HG03354 (cell line): Measurements from ENCODE around the gene TSEN34.
"Not testable (repeated sequence)": the region's sequence is repeated elsewhere in the genome, so short reads cannot be mapped to it uniquely, and the experiment has no call there.

ENCODE experiments used
- ATAC-seq: cut with Tn5 transposase; IDR thresholded peaks from one replicate; pipeline ENCODE4 v1.9.1; 2021; ENCODE audit warnings: mild to moderate bottlenecking; ENCODE audit not compliant: unreplicated experiment, poor library complexity, severe bottlenecking

Gene TSEN34

GRCh38 chr19:54224619-54225018 lies 33.5 kb downstream of the TSEN34 start:
- not testable (repeated sequence) for ATAC-seq

GRCh38 chr19:54229146-54229545 lies 38.0 kb downstream of the TSEN34 start:
- no peak for ATAC-seq

GRCh38 chr19:54230031-54230430 lies 38.9 kb downstream of the TSEN34 start:
- ATAC-seq, result no peak

- ATAC-seq, result no peak
Observed at GRCh38 chr19:54231077-54231931, 40.2 kb downstream of the TSEN34 start.

GRCh38 chr19:54233941-54234340 lies 42.8 kb downstream of the TSEN34 start:
- no peak for ATAC-seq

GRCh38 chr19:54239491-54240371 lies 48.6 kb downstream of the TSEN34 start:
- not testable (repeated sequence) for ATAC-seq

- ATAC-seq, result not testable (repeated sequence)
Observed at GRCh38 chr19:54240372-54241336, 49.5 kb downstream of the TSEN34 start.

- ATAC-seq, result not testable (repeated sequence)
Observed at GRCh38 chr19:54242234-54242633, 51.1 kb downstream of the TSEN34 start.

- ATAC-seq, result not testable (repeated sequence)
Observed at GRCh38 chr19:54242646-54243045, 51.5 kb downstream of the TSEN34 start, which contains the start of gene LILRA6. Gene LILRA6, minus strand, starts transcription at chr19:54242790.

GRCh38 chr19:54243809-54244208 lies 52.7 kb downstream of the TSEN34 start:
- ATAC-seq, result not testable (repeated sequence)
